Measurements from ENCODE around the gene STIMATE. TPM values are rescaled to one million over a fixed set of nuclear protein-coding genes. Genes with fewer than 3 reads are reported as not detected.

The STIMATE gene
- total and polyA plus RNA-seq, 9 of the 15 experiments (the other 6 are each of a cell fraction or from before 2014, with no cell fraction given): 0.14 to 7.7 (median 4.9) TPM

- Histone ChIP-seq H3K4me2 (ENCODE audit: insufficient read depth, low read length) (no peak overlapping the region), H3K9ac (ENCODE audit: insufficient read depth in 1 of 2, low read depth in 2 of 2, low read length in 2 of 2) (no peak overlapping the region), H3K4me3 (no peak overlapping the region), H3K27me3 (ENCODE audit: control insufficient read depth in 2 of 2, insufficient read depth in 2 of 2, low read length in 2 of 2) (no peaks in the 10 kb centered on the region), H3K27ac (ENCODE audit: extremely low read depth, low read depth, low read length) (no peak overlapping the region), H3K9me3 (replicated peaks; ENCODE audit: control insufficient read depth, insufficient read depth, low read depth, low read length) (no peaks in the 10 kb centered on the region), H3K79me2 (ENCODE audit: control insufficient read depth, insufficient read depth, low read length) (no peaks in the 10 kb centered on the region), H4K20me1 (replicated peaks; ENCODE audit: control insufficient read depth, insufficient read depth, low read length) (no peaks in the 10 kb centered on the region), H3K36me3 (ENCODE audit: control insufficient read depth, insufficient read depth, low read length) (no peaks in the 10 kb centered on the region), H2AFZ (ENCODE audit: low read depth, low read length) (no peak overlapping the region), H3K9me1 (ENCODE audit: control insufficient read depth, insufficient read depth, low read length) (no peaks in the 10 kb centered on the region), H3K4me1 (replicated peaks in 1 of 2; ENCODE audit: control insufficient read depth in 2 of 2, insufficient read depth in 2 of 2, low read length in 2 of 2) (no peaks in the 10 kb centered on the region; a peak in 2 of 5 replicates)
- ChIA-PET POLR2A (no interaction called here), CTCF (ENCODE audit: low intra/inter-chr PET ratio) (no interaction called here)
- DNase-seq (ENCODE audit: extremely low read depth in 1 of 4, low spot score in 3 of 4): no peak
- TF ChIP-seq FUS (optimal IDR thresholded peaks at IDR 0.05; ENCODE audit: low read depth, low read length) (no peak), FOXA1 (IDR thresholded peaks at IDR 0.05; ENCODE audit: borderline replicate concordance) (no peak), DDX20 (tag; IDR thresholded peaks at IDR 0.05; ENCODE audit: low read depth) (no peak), GTF2B (IDR thresholded peaks at IDR 0.05; ENCODE audit: extremely low read depth, insufficient read length) (no peak), ZNF589 (CRISPR knock-in tag; IDR thresholded peaks at IDR 0.05; ENCODE audit: low read depth) (no peak), ZNF407 (IDR thresholded peaks at IDR 0.05; ENCODE audit: low read depth) (no peak), SMAD4 (CRISPR knock-in tag; conservative IDR thresholded peaks at IDR 0.05) (no peak), RFX7 (CRISPR knock-in tag; IDR thresholded peaks at IDR 0.05) (no peak)
- 75% methylated on average over 4 of the region's 4 CpGs for WGBS (ENCODE audit: insufficient coverage, low coverage, missing lambda C conversion rate)
- FAIRE-seq: no peak
- in situ Hi-C loops (cut with MboI): no loop called here
- ATAC-seq: no peak
- intact Hi-C loops (cut with micrococcal nuclease): no loop called here
- no TSS peak for BruUV-seq (replicated peaks)
These were observed 10.2 kb downstream of the STIMATE start for GRCh38 chr3:52887166-52887565.

Measured in K562 (cell line).